H9 (cell line): ENCODE data around the gene L3HYPDH. TPM values are rescaled to one million over a fixed set of nuclear protein-coding genes. Genes with fewer than 3 reads are reported as not detected.

Experiments
- DNase-seq: peaks from one replicate; pipeline ENCODE4 v3.0.0-alpha.2; 2017
- H2AFZ ChIP-seq: one replicate; pipeline ENCODE4 v1.6.1; 2013; ENCODE audit warnings: mild to moderate bottlenecking, low read length, control low read depth, moderate library complexity
- H2AK5ac ChIP-seq: 2 replicates; pipeline ENCODE4 v1.6.1; 2013; ENCODE audit warnings: low read length, control low read depth, mixed read lengths; ENCODE audit not compliant: insufficient read length
- H2BK120ac ChIP-seq: one replicate; pipeline ENCODE4 v1.6.1; 2013; ENCODE audit warnings: low read depth, mild to moderate bottlenecking, low read length, control low read depth, inconsistent platforms; ENCODE audit not compliant: poor library complexity, severe bottlenecking
- H2BK12ac ChIP-seq: 2 replicates; pipeline ENCODE4 v1.6.1; 2013; ENCODE audit warnings: low read length, control low read depth, mixed read lengths, low read depth; ENCODE audit not compliant: insufficient read length
- H2BK15ac ChIP-seq: 2 replicates; pipeline ENCODE4 v1.6.1; 2013; ENCODE audit warnings: low read depth, low read length, control low read depth
- H2BK20ac ChIP-seq: one replicate; pipeline ENCODE4 v1.6.1; 2013; ENCODE audit warnings: low read depth, mild to moderate bottlenecking, low read length, control low read depth, inconsistent platforms; ENCODE audit not compliant: poor library complexity, severe bottlenecking
- H2BK5ac ChIP-seq: 2 replicates; pipeline ENCODE4 v1.6.1; 2013; ENCODE audit warnings: low read length, control low read depth, mixed read lengths; ENCODE audit not compliant: insufficient read length
- H3K14ac ChIP-seq: 2 replicates; pipeline ENCODE4 v1.6.1; 2013; ENCODE audit warnings: low read length, control low read depth; ENCODE audit not compliant: insufficient read depth
- H3K18ac ChIP-seq: 2 replicates; pipeline ENCODE4 v1.6.1; 2013; ENCODE audit warnings: low read depth, mild to moderate bottlenecking, mixed read lengths, low read length, control low read depth; ENCODE audit not compliant: insufficient read length
- H3K23ac ChIP-seq: 2 replicates; pipeline ENCODE4 v1.6.1; 2013; ENCODE audit warnings: low read length, control low read depth, mixed read lengths, low read depth; ENCODE audit not compliant: insufficient read length
- H3K23me2 ChIP-seq: 2 replicates; pipeline ENCODE4 v1.6.1; 2013; ENCODE audit warnings: low read depth, mild to moderate bottlenecking, mixed read lengths, low read length, control low read depth; ENCODE audit not compliant: insufficient read length, poor library complexity, severe bottlenecking
- H3K27ac ChIP-seq: 2 replicates; pipeline ENCODE4 v1.5.1; 2013; ENCODE audit warnings: low read length, control low read depth, mixed read lengths, low read depth; ENCODE audit not compliant: insufficient read length
- H3K27me3 ChIP-seq: 2 replicates; pipeline ENCODE4 v1.6.1; 2013; ENCODE audit warnings: low read length, control low read depth, inconsistent platforms; ENCODE audit not compliant: insufficient read depth
- H3K4ac ChIP-seq: 2 replicates; pipeline ENCODE4 v1.6.1; 2013; ENCODE audit warnings: low read depth, mild to moderate bottlenecking, control low read depth, inconsistent platforms, low read length, moderate library complexity
- H3K4me1 ChIP-seq: 2 replicates; pipeline ENCODE4 v1.6.1; 2013; ENCODE audit warnings: low read length, control low read depth, inconsistent platforms; ENCODE audit not compliant: insufficient read depth
- H3K4me2 ChIP-seq: 2 replicates; pipeline ENCODE4 v1.6.1; 2013; ENCODE audit warnings: low read length, control low read depth, mixed read lengths; ENCODE audit not compliant: insufficient read length, insufficient read depth
- H3K56ac ChIP-seq: 2 replicates; pipeline ENCODE4 v1.6.1; 2013; ENCODE audit warnings: low read depth, mild to moderate bottlenecking, mixed read lengths, low read length, control low read depth; ENCODE audit not compliant: insufficient read length
- H3K79me1 ChIP-seq: 2 replicates; pipeline ENCODE4 v1.6.1; 2013; ENCODE audit warnings: low read depth, mild to moderate bottlenecking, moderate library complexity, low read length, control low read depth, inconsistent platforms; ENCODE audit not compliant: insufficient read depth, poor library complexity, severe bottlenecking
- H3K79me2 ChIP-seq: 2 replicates; pipeline ENCODE4 v1.6.1; 2013; ENCODE audit warnings: low read length, control low read depth, inconsistent platforms; ENCODE audit not compliant: insufficient read depth
- H3K9ac ChIP-seq: 2 replicates; pipeline ENCODE4 v1.6.1; 2013; ENCODE audit warnings: low read length, control low read depth, mixed read lengths; ENCODE audit not compliant: insufficient read length; ENCODE audit errors: extremely low read depth
- H3K9me3 ChIP-seq: one replicate; pipeline ENCODE4 v1.6.1; 2013; ENCODE audit warnings: low read depth, low read length, inconsistent platforms; ENCODE audit not compliant: control insufficient read depth
- H3T11ph ChIP-seq: one replicate; pipeline ENCODE4 v1.6.1; 2013; ENCODE audit warnings: mild to moderate bottlenecking, low read length, control low read depth, inconsistent platforms
- H4K20me1 ChIP-seq: one replicate; pipeline ENCODE4 v1.6.1; 2013; ENCODE audit not compliant: control insufficient read depth, insufficient read length, insufficient read depth
- H4K5ac ChIP-seq: 2 replicates; pipeline ENCODE4 v1.6.1; 2013; ENCODE audit warnings: low read depth, mild to moderate bottlenecking, mixed read lengths, low read length, control low read depth; ENCODE audit not compliant: insufficient read length
- H4K8ac ChIP-seq: replicated peaks from 2 replicates; pipeline ENCODE4 v1.6.1; 2013; ENCODE audit warnings: low read length, control low read depth, mixed read lengths, low read depth; ENCODE audit not compliant: insufficient read length
- H4K91ac ChIP-seq: 2 replicates; pipeline ENCODE4 v1.6.1; 2013; ENCODE audit warnings: low read depth, mild to moderate bottlenecking, moderate library complexity, mixed read lengths, low read length, control low read depth; ENCODE audit not compliant: insufficient read length
- H3K27ac Mint-ChIP-seq, 3 experiments: 2 replicates in 2 of 3; 3 replicates in 1 of 3; pipeline ENCODE4 v1.8.0; 2020 to 2021; ENCODE audit warnings: mixed read lengths in 3 of 3, mild to moderate bottlenecking in 1 of 3, moderate library complexity in 1 of 3
- H3K27me3 Mint-ChIP-seq: 2 replicates; pipeline ENCODE4 v1.8.0; 2021; ENCODE audit warnings: low read depth, mild to moderate bottlenecking, moderate library complexity, mixed read lengths
- H3K36me3 Mint-ChIP-seq, 3 experiments: 2 replicates in 2 of 3; 3 replicates in 1 of 3; pipeline ENCODE4 v1.8.0; 2020 to 2021; ENCODE audit warnings: low read depth in 3 of 3, mixed read lengths in 3 of 3; ENCODE audit not compliant: insufficient read depth in 1 of 3
- H3K4me1 Mint-ChIP-seq, 2 experiments: 2 replicates each; pipeline ENCODE4 v1.8.0; 2020; ENCODE audit warnings: mixed read lengths in 2 of 2
- H3K4me3 Mint-ChIP-seq, 2 experiments: 2 replicates in 1 of 2; 3 replicates in 1 of 2; pipeline ENCODE4 v1.8.0; 2020 to 2021; ENCODE audit warnings: mild to moderate bottlenecking in 2 of 2, mixed read lengths in 2 of 2, moderate library complexity in 1 of 2
- H3K9me3 Mint-ChIP-seq, 2 experiments: 2 replicates in 1 of 2; 3 replicates in 1 of 2; pipeline ENCODE4 v1.8.0; 2020; ENCODE audit warnings: mild to moderate bottlenecking in 2 of 2, mixed read lengths in 2 of 2, moderate library complexity in 1 of 2
- WGBS: extraction: QIAGEN DNeasy Blood & Tissue Kit; methylation state at CpG from one replicate; pipeline ENCODE4 v1.1.7; 2013; ENCODE audit warnings: missing lambda C conversion rate, low lambda C conversion rate, mixed read lengths; ENCODE audit not compliant: insufficient read length; ENCODE audit errors: extremely low coverage; 5-methylcytosine and 5-hydroxymethylcytosine counted together
- total RNA-seq: library from RNA; stranded (reverse); gene quantifications from 2 replicates; pipeline ENCODE4 v1.2.1, GENCODE V29; 2021
- TF ChIP-seq, protein P1 (sequence below): fragments of 200-600 bp; sonication (generic); conservative IDR thresholded peaks from 3 replicates; pipeline ENCODE4 v1.8.0; 2021; ENCODE audit warnings: antibody characterized with exemption, mild to moderate bottlenecking

Gene L3HYPDH
- total RNA-seq, 1 experiment from 2014 or later = 15.7 TPM

DNA sequence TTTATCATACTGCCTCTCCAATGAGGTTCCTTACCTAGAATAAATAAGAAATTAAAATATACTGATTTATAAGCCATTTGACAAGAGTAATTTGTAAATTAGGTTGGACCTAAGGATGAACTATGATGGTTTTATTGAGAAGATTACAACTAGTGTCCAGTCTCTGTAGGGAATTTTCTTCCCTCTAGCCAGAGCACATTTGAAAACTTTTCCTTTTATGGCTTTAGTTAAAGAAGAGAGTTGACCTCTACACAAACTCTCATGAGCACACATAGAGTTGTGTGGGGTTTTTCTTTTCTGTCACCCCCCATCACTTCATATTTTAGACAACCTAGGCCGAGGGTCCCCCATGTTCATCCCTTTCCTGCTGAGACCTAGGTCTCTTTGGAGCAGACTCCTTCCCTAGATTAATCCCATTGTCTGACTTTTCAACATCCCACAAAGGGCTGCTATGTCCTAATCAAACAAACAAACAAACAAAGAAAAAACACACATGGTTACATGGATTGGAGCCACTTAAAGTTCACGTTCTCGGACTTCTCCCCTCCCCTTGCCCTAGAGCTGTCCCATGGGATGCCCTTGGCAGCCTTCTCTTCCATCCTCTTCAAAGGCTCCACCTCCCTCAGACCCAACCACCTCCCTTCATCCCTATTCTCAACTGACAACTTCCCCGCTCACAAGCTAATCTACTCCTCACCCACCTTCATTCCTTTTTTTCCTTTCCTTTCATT is 59.7 kb downstream of the L3HYPDH start:
- no peak overlapping the region for H4K8ac ChIP-seq
- no peak overlapping the region for H2BK120ac ChIP-seq
- no peak overlapping the region for H3K9ac ChIP-seq
- H2BK12ac ChIP-seq = no peak overlapping the region
- no peak overlapping the region for H3K18ac ChIP-seq
- no peak overlapping the region for H3T11ph ChIP-seq
- no peaks in the 10 kb centered on the region for H3K9me3 ChIP-seq
- no peak overlapping the region for H4K91ac ChIP-seq
- H2AK5ac ChIP-seq = no peak overlapping the region
- no peaks in the 10 kb centered on the region for H4K20me1 ChIP-seq
- H3K36me3 Mint-ChIP-seq = no peaks in the 10 kb centered on the region
- H3K79me1 ChIP-seq = no peaks in the 10 kb centered on the region
- no peaks in the 10 kb centered on the region for H3K79me2 ChIP-seq
- no peaks in the 10 kb centered on the region for H3K4me1 ChIP-seq
- no peak overlapping the region for H2BK5ac ChIP-seq
- no peak overlapping the region for H3K27ac ChIP-seq
- no peaks in the 10 kb centered on the region for H3K27me3 ChIP-seq
- TF ChIP-seq, protein P1, sequence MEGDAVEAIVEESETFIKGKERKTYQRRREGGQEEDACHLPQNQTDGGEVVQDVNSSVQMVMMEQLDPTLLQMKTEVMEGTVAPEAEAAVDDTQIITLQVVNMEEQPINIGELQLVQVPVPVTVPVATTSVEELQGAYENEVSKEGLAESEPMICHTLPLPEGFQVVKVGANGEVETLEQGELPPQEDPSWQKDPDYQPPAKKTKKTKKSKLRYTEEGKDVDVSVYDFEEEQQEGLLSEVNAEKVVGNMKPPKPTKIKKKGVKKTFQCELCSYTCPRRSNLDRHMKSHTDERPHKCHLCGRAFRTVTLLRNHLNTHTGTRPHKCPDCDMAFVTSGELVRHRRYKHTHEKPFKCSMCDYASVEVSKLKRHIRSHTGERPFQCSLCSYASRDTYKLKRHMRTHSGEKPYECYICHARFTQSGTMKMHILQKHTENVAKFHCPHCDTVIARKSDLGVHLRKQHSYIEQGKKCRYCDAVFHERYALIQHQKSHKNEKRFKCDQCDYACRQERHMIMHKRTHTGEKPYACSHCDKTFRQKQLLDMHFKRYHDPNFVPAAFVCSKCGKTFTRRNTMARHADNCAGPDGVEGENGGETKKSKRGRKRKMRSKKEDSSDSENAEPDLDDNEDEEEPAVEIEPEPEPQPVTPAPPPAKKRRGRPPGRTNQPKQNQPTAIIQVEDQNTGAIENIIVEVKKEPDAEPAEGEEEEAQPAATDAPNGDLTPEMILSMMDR = no peak
- no CpG with 5 or more reads among the region's 4 CpGs for WGBS
- DNase-seq = no peak
- no peaks in the 10 kb centered on the region for H3K23me2 ChIP-seq
- H3K4ac ChIP-seq = no peak overlapping the region
- no peak overlapping the region for H2BK15ac ChIP-seq
- H3K4me2 ChIP-seq = no peak overlapping the region
- no peak overlapping the region for H4K5ac ChIP-seq
- H3K4me1 Mint-ChIP-seq = peaks cover 6 to 11% of the 10 kb centered on the region in 2 experiments
- no peak overlapping the region for H3K23ac ChIP-seq
- H2BK20ac ChIP-seq = no peak overlapping the region
- H3K9me3 Mint-ChIP-seq = no peaks in the 10 kb centered on the region
- no peak overlapping the region for H2AFZ ChIP-seq
- no peak overlapping the region for H3K56ac ChIP-seq
- no peaks in the 10 kb centered on the region for H3K27me3 Mint-ChIP-seq
- no peak overlapping the region for H3K4me3 Mint-ChIP-seq
- H3K14ac ChIP-seq = no peak overlapping the region
- no peak overlapping the region; a peak in 1 of 7 replicates for H3K27ac Mint-ChIP-seq

Other genes with a start within 250 kb of the L3HYPDH start
- gene GPR135, start 19.0 kb downstream of the L3HYPDH start, total RNA-seq = 1.8 and 1.9 TPM in 2 replicates
- 32.5 and 33.8 TPM in 2 replicates for gene JKAMP, start 109 bp upstream of the L3HYPDH start, total RNA-seq
- 0.09 TPM in 1 of 2 replicates, not detected in the other for gene CCDC175, start 92.4 kb upstream of the L3HYPDH start, total RNA-seq